ENCODE data around the gene YWHAQ. TPM values are rescaled to one million over a fixed set of nuclear protein-coding genes. Genes with fewer than 3 reads are reported as not detected.

The YWHAQ gene
- total RNA-seq, 1 donor, result 144 TPM

DNA sequence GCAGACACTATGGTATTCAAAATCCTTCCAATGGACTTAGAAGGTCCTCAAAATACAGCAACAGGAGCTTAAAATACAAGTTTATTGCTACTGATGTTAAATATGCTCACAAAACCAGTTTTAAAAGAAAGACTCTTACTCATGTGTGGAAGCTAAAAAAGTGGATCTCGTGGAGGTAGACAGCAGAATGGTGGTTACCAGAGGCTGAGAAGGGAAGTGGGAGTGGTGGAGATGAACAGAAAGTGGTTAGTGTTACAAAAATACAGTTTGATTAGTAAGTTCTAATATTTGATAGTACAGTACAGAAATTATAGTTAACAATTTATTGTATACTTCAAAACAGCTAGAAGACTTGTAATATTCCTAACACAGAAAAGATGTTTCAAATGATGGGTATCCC lies 87.2 kb downstream of the YWHAQ start:
- peaks cover 61% of the 10 kb centered on the region for H3K4me1 ChIP-seq (ENCODE audit: insufficient read depth, low read length)

GRCh38 chr2:9539531-9539930 lies 91.3 kb downstream of the YWHAQ start:
- no peaks in the 10 kb centered on the region for H3K9me3 ChIP-seq (ENCODE audit: low read depth, low read length)
- H3K4me1 ChIP-seq (ENCODE audit: insufficient read depth, low read length), result peaks cover 38% of the 10 kb centered on the region
- no peak overlapping the region for H3K4me3 ChIP-seq (ENCODE audit: low read length)
- H3K27me3 ChIP-seq (ENCODE audit: insufficient read depth, low read length), result no peaks in the 10 kb centered on the region

More for the DNA sequence above, 87.2 kb downstream of the YWHAQ start:
- Histone ChIP-seq H3K27me3 (ENCODE audit: insufficient read depth, low read length) (no peaks in the 10 kb centered on the region), H3K9me3 (ENCODE audit: low read depth, low read length) (no peaks in the 10 kb centered on the region), H3K4me3 (ENCODE audit: low read length) (no peak overlapping the region)

- Histone ChIP-seq H3K9me3 (ENCODE audit: low read depth, low read length) (no peaks in the 10 kb centered on the region), H3K27me3 (ENCODE audit: insufficient read depth, low read length) (no peaks in the 10 kb centered on the region), H3K4me1 (ENCODE audit: insufficient read depth, low read length) (peaks cover 25% of the 10 kb centered on the region), H3K4me3 (ENCODE audit: low read length) (no peak overlapping the region)
Measured at GRCh38 chr2:9538000-9538507, 92.7 kb downstream of the YWHAQ start.

DNA sequence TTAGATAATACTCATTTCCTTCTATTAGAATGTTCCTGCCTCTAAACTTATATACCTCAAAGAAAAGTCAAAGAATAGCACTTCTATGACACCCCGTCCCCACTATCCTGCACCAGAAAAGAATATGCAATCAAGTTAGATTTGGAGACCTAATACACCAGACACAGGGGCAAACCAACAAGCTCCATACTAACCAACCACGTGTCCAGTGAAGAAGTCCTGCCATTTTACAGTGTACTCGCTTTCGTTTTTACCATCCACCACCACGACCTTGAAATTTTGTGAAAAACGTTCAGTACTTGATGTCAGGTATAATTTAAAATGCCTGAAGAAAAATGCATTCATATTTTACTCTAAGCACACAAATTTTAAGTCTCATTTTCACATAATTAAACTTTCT lies 94.3 kb downstream of the YWHAQ start:
- Histone ChIP-seq H3K27me3 (ENCODE audit: insufficient read depth, low read length) (no peaks in the 10 kb centered on the region), H3K9me3 (ENCODE audit: low read depth, low read length) (no peaks in the 10 kb centered on the region), H3K4me1 (ENCODE audit: insufficient read depth, low read length) (peaks cover 17% of the 10 kb centered on the region)

DNA sequence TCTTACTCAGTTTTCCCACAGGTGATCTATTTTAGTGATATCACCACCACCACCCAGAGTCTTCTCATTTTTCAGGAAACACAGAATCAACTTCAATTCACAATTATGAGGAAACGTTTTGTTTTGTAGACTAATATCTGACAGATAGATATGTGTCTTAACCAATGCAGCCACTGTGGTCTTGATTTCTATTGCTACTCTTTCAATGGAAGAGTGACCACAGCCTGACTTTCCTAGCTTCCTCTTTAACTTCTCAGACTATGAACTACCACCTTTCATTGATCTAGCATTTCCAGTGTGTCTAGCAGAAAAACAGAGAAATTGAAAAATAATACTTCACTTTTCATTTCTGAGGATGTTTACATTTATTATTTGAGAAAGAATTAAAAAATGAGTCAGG lies 95.6 kb downstream of the YWHAQ start:
- Histone ChIP-seq H3K27me3 (ENCODE audit: insufficient read depth, low read length) (no peaks in the 10 kb centered on the region), H3K4me1 (ENCODE audit: insufficient read depth, low read length) (peaks cover 17% of the 10 kb centered on the region), H3K9me3 (ENCODE audit: low read depth, low read length) (no peaks in the 10 kb centered on the region), H3K4me3 (ENCODE audit: low read length) (no peak overlapping the region)

More for the DNA sequence above, 94.3 kb downstream of the YWHAQ start:
- H3K4me3 ChIP-seq (ENCODE audit: low read length), result no peak overlapping the region

Other genes starting within 250 kb of the YWHAQ start
- 12.1 TPM for gene ITGB1BP1, start 207.5 kb downstream of the YWHAQ start, total RNA-seq
- gene CPSF3, start 207.3 kb downstream of the YWHAQ start, total RNA-seq, result 19.1 TPM
- gene IAH1, start 156.4 kb downstream of the YWHAQ start, total RNA-seq, result 36.9 TPM
- gene ADAM17, start 75.2 kb downstream of the YWHAQ start, total RNA-seq, result 47.2 TPM
- gene TAF1B, start 212.5 kb upstream of the YWHAQ start, total RNA-seq, result 13.7 TPM